Measurements from ENCODE around the gene ZMIZ1. TPM values are rescaled to one million over a fixed set of nuclear protein-coding genes. Genes with fewer than 3 reads are reported as not detected.
A peak's percentile ranks its signal among the peaks of the same experiment; 100 is the strongest.

Gene ZMIZ1, protein sequence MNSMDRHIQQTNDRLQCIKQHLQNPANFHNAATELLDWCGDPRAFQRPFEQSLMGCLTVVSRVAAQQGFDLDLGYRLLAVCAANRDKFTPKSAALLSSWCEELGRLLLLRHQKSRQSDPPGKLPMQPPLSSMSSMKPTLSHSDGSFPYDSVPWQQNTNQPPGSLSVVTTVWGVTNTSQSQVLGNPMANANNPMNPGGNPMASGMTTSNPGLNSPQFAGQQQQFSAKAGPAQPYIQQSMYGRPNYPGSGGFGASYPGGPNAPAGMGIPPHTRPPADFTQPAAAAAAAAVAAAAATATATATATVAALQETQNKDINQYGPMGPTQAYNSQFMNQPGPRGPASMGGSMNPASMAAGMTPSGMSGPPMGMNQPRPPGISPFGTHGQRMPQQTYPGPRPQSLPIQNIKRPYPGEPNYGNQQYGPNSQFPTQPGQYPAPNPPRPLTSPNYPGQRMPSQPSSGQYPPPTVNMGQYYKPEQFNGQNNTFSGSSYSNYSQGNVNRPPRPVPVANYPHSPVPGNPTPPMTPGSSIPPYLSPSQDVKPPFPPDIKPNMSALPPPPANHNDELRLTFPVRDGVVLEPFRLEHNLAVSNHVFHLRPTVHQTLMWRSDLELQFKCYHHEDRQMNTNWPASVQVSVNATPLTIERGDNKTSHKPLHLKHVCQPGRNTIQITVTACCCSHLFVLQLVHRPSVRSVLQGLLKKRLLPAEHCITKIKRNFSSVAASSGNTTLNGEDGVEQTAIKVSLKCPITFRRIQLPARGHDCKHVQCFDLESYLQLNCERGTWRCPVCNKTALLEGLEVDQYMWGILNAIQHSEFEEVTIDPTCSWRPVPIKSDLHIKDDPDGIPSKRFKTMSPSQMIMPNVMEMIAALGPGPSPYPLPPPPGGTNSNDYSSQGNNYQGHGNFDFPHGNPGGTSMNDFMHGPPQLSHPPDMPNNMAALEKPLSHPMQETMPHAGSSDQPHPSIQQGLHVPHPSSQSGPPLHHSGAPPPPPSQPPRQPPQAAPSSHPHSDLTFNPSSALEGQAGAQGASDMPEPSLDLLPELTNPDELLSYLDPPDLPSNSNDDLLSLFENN
- total RNA-seq (2014; rRNA removed; shearing (Covaris generic)), result 7.8 and 9.6 TPM in 2 replicates
- 46.5 and 63.5 TPM in 2 replicates for polyA plus RNA-seq (2015; cell fraction: cytosol; rRNA removed)
- polyA plus RNA-seq (2015; cell fraction: nucleus; rRNA removed), result 33.9 and 37.3 TPM in 2 replicates

DNA sequence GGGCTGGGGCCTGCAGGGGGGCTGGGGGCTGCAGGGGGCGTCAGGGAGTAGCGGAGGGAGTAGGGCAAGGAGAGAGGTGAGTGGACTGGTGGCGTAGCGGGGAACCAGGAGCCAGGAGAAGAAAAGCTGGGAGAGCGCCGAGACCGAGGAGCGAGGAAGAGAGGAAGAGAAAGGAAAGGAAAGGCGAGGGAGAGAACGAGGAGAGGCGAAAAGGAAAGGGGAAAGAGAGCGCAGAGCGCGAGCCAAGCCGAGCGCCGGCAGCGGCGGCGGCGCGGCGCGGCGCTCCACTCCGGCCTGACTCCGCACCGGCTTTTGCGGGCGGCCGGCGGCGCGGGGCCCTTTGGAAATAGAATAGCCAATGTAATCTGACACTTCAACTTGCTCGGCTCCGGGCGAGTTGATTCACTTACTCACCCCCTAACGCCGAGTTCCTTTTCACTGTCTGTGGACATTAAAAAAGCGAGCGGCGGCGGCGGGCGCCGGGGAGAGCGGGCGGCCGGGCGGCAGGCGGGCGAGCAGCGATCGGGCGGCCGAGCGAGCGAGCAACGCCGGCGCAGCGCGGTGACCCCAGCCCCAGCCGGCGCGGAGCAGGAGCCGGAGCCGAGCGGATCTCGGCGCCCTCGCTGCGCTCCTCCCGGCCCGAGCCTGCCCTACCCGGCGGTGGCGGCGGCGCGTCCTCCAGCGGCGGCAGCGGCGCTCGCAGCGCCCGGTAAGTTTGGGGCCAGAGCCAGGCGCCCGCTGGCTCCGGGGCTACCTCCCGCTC is at the start of gene ZMIZ1:
Gene ZMIZ1 (plus strand): TSS at position 405 of the 763 bp plus-strand sequence. CDS start 132,667 bp downstream, outside the sequence.
- in situ Hi-C loops (cut with HindIII; ENCODE audit: low pct_unique_long_range_greater_than_20kb, low sequenced_read_pairs), result no loop called here
- peak; percentile 87 for DNase-seq (ENCODE audit: low read depth, low spot score)

DNA sequence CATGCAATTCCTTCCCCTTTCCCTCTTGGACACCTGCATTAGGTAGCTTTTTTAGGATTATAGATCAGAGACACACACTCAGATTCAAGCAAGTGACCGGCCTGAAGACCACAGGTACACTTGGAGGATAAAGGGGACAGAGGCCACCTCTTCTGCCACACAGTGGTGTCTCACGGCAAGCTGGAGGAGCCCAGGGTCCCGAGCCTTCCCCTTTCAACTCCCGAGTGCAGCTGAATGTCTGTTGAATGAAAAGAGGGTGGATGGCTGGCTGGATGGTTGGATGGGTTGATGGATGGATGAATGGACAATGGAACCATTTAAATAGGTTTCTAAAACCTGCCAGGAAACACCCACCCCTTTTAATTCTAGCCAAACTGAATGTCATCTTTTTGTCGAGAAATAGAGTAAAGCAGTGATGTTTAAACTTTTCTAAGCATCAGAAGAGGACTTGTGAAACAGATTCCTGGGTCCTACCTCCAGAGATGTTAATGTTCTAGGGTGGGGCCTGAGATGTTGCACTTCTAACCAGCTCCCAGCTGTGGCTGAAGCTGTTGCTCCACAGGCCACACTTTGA is 49.2 kb upstream of the ZMIZ1 start:
- no peak for DNase-seq (ENCODE audit: low read depth, low spot score)
- in situ Hi-C loops (cut with HindIII; ENCODE audit: low pct_unique_long_range_greater_than_20kb, low sequenced_read_pairs), result no loop called here

DNA sequence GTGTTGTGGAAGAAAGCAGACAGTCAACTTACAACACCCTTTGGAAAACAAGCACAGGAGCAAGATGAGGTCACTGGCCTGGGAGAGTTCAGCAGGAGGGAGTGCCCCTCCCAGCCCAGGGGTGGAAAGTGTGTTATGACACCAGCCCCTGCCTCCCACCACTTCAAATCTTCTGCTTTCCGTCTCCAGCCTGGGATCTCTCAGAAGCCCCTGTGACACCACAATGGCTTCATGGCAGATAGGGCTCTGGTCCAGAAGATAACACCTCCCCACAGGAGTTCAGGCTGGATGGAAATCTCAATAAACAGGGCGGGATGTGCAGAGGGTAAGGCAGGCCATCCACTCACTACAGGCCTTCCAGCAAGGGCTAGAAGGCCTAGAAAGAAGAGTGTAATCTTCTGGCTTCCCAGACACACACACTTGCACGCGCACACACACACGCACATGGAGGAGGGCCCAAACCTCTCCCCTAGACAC is 48.7 kb upstream of the ZMIZ1 start:
- DNase-seq (ENCODE audit: low read depth, low spot score), result no peak
- in situ Hi-C loops (cut with HindIII; ENCODE audit: low pct_unique_long_range_greater_than_20kb, low sequenced_read_pairs), result no loop called here

DNA sequence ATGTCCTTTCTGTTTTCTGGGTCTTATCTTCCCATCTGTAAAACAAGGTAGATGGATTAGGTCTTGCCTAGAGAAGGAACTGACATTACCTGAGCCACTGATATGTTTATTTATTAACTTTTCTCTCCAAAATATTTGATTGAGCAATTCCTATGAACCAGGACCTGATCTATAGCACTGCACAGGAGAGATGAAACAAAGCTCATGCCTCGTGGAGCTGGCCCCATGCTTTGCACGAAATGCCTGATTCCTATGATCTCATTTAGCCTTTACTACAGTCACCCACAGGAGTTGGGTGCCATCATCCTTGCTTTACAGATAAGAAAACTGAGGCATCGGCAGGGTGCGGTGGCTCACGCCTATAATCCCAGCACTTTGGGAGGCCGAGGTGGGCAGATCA is 48.2 kb upstream of the ZMIZ1 start:
- in situ Hi-C loops (cut with HindIII; ENCODE audit: low pct_unique_long_range_greater_than_20kb, low sequenced_read_pairs), result no loop called here
- DNase-seq (ENCODE audit: low read depth, low spot score), result no peak

DNA sequence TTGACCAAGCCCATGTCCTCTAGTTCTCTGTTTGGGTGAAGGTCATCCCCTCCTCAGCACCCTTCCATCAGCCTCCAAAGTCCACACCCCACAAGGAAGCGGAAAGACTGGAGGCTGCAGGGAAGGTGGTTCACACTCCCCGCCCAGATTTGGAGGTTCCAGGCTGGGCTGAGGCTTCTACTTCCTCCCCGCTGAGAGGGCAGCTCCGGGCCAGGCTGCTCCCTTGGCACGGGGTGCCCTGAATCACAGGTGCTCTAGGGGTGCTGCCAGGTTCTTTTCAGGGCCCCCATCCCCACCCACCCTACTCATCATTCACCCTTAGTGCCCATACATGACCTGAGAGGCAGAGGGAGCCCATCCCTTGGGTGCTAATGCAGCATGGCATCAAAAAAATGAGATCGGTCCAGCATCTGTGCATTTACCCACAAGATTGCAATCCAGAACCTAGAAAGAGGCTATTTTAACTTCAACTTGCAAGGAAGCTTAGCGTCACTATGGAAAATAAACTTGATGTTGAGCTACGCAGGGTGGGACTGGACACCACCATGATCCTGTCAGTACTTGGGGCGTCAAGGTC is 47.3 kb upstream of the ZMIZ1 start:
- DNase-seq (ENCODE audit: low read depth, low spot score), result no peak
- in situ Hi-C loops (cut with HindIII; ENCODE audit: low pct_unique_long_range_greater_than_20kb, low sequenced_read_pairs), result no loop called here

DNA sequence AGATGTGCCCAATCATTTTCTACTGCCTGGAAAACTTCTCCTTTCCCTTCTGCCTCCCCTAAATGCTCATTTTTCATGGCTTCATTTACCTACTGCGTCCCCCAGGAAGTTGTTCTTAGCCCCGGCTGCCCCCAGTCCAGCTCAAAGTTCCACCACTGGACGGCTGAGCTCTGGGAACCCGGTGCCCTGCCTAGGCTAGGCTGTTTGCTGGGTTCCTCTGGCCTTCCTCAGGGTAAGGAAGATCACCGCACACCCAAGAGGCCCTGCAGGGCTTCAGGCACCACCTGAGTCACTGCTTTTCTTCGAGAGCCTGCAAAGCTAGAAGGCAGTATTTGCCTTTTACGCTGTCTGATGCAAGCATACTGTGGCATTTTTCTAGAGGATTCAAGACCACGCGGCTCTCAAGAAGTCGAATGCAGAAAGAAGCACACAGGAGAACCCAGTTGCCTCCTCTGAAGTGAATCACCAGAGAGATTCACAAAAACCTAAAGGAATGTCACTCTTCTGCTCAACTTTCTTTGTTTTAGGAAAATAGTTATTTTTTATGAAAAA is 46.7 kb upstream of the ZMIZ1 start:
- DNase-seq (ENCODE audit: low read depth, low spot score), result no peak
- in situ Hi-C loops (cut with HindIII; ENCODE audit: low pct_unique_long_range_greater_than_20kb, low sequenced_read_pairs), result no loop called here

DNA sequence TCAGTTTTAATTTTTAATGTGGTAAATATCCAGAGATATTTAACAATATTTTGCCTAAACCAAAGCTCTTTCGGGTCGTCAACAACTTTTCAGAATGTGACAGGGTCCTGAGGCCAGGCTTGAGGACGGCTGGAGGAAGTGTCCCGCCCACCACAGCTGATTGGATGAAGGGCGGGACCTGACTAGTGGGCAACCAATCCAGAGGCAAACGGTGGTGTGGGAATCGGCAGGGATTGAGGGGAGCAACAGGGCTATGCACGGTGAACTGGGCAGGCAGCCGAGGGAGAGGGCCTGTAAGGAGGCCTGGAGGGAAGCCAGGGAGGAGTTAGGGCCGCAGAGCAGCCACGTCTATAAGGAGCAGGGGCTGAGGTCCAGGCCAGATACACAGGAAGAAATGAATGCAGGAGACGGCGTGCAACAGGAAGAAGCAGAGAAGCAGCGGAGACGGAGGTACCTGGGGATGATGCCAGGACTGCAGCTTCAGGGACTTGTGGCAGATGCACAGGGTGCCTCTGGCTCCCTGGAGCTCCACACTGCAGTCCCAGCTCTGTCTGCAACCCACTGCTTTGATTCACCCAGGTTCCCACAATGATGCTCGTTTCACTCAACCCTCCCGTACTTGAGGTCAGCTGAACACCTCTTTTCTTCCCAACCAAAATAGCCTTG is 46.1 kb upstream of the ZMIZ1 start:
- in situ Hi-C loops (cut with HindIII; ENCODE audit: low pct_unique_long_range_greater_than_20kb, low sequenced_read_pairs), result no loop called here
- no peak for DNase-seq (ENCODE audit: low read depth, low spot score)

DNA sequence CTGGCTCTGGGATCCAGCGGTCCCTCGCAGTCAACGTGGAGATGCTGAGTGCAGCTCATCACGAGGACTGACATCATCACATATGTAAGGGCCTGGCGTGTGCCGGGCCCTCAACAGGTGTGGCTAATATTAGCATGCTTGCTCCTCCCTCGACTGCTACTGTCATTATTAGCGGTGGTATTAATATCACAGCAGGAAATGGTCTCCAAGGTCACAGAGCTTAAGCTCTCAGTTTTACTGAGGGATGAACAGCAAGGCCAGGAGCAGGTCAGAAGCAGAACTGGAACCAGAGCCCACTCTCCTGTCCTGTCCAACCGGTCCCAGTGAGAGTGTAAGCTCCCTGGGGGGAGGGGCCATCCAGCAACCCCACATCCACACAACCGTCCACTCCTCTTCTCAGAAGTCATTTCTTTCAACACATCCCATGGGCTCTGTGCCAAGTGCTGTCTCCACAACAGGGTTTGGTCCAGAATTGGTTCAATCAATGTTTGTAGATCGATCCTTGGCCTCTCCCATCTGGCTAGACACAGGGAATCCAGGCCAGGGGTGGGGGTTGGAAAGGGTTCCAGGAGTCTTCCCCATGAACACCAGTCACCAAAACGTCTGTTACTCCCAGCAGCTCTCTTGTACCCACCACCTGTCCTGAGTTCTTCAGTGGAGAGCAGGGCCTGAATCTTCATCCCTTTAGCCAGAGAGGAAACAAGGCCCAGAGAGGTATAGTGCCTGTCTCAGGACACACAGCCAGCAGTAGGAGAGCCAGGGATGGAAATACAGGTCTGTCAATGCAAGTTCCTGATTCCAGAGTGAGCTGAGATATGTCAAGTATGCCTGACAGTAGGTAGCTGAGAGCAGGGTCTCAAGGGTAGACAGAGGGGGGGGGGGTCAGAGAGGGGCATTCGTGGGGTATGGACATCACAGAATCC is 45.3 kb upstream of the ZMIZ1 start:
- no peak for DNase-seq (ENCODE audit: low read depth, low spot score)
- in situ Hi-C loops (cut with HindIII; ENCODE audit: low pct_unique_long_range_greater_than_20kb, low sequenced_read_pairs), result no loop called here

DNA sequence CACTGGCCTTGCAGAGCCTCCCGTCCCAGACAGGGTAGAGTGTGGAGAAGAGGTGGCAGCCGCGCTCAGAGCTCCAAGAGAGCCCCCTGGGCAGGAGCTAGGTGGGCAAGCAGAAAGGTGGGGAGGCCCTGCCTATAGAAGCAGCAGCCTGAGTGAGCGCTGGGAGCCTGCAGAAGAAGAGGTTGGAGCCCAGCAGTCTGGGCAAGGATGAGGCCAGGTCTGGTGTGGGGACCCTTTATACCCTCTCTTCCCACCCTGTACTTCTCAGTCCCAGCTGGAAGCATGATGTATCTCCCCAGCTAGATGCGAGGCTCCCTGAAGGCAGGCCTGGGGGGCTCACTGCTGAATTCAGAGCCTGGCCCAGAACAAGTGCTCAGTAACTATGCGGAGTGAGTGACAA is 44.5 kb upstream of the ZMIZ1 start:
- in situ Hi-C loops (cut with HindIII; ENCODE audit: low pct_unique_long_range_greater_than_20kb, low sequenced_read_pairs), result no loop called here
- DNase-seq (ENCODE audit: low read depth, low spot score), result no peak

DNA sequence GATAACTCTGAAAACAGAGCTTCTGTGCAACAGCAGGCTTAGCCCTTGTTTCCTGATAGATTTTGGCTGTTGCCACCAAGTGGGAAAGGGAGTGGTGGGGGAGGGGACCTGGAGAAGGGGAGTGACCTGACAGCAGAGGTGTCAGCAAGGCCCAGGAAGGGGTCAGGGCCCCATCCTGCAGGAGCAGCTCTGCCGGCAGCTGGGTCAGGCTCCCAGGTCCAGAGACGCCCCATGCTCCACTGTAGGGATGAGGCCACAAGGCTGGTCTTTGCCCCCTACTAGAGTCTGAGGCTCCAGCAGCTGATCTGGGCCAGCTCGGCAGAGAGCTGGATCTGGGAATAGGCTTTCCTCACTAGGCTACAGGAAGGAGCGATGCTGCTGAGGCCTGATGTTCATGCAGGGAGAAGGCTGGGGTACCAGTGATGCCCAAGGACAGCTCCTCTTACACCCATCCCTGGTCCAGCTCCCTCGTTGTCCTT is 44.0 kb upstream of the ZMIZ1 start:
- in situ Hi-C loops (cut with HindIII; ENCODE audit: low pct_unique_long_range_greater_than_20kb, low sequenced_read_pairs), result no loop called here

DNA sequence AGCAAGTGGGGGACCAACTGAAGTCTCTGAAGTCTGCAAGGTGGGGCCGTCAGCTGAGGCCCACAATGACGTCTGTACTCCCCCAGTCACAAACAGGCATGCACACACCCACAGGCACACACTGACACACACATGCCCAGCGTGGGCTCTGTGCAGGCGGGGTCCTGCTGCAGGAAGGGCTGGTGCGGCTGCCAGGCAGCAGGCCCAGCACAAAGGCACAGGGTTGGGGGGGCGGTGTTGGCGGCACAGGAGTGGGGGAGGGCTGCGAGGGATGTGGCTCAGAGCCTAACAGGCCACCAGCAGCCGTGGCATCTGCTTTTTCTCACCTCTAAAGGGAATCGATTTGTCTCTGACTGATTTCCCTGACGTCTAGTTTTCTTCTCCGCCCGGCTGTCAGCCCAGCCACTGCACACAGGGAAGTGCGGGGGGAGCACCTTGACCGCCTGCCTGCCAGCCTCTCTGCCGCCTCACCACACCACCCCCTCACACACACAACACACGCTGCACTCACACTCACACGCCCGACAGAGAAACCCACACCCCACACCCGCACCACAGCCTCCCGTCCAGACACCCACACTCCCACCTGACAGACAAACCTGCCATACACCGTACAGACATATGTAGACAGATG is 43.5 kb upstream of the ZMIZ1 start:
- in situ Hi-C loops (cut with HindIII; ENCODE audit: low pct_unique_long_range_greater_than_20kb, low sequenced_read_pairs), result no loop called here
- no peak for DNase-seq (ENCODE audit: low read depth, low spot score)

More for the DNA sequence above, 44.0 kb upstream of the ZMIZ1 start:
- no peak for DNase-seq (ENCODE audit: low read depth, low spot score)

DNA sequence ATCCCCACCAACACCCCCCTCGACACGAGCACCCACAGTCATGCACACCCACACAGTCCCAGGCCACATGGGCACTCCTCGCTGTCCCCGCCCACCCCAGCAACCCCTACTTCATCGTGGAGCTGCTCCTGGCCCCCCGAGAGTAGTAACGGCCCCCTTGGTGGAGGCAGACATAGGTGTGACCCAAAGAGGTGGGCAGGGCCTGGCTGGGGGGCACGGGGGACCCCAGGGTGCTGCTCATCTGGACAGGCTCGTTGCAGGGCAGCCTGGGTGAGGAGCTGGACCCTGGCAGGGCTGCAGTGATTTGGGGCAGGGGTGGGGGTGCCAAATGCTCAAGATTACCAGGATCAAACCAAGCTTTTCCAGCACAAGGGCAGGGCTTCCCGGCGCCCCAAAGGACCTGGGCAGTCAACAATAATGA is 42.4 kb upstream of the ZMIZ1 start:
- in situ Hi-C loops (cut with HindIII; ENCODE audit: low pct_unique_long_range_greater_than_20kb, low sequenced_read_pairs), result no loop called here
- DNase-seq (ENCODE audit: low read depth, low spot score), result no peak

DNA sequence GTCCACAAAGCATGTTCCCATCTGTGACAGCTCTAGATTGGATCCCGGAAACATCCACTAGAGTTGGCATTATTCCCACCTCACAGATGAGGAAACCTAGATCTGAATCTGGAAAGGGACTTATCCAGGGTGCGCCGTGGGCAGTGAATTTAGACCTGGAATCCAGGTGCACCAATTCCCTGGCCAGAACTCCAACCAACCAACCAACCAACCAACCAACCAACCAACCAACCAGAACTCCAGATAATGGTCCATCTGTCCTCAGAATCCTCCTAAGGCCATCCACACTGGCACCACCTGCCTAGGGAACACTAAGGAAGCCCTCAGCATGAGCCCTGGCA is 42.0 kb upstream of the ZMIZ1 start:
- no peak for DNase-seq (ENCODE audit: low read depth, low spot score)
- in situ Hi-C loops (cut with HindIII; ENCODE audit: low pct_unique_long_range_greater_than_20kb, low sequenced_read_pairs), result no loop called here

DNA sequence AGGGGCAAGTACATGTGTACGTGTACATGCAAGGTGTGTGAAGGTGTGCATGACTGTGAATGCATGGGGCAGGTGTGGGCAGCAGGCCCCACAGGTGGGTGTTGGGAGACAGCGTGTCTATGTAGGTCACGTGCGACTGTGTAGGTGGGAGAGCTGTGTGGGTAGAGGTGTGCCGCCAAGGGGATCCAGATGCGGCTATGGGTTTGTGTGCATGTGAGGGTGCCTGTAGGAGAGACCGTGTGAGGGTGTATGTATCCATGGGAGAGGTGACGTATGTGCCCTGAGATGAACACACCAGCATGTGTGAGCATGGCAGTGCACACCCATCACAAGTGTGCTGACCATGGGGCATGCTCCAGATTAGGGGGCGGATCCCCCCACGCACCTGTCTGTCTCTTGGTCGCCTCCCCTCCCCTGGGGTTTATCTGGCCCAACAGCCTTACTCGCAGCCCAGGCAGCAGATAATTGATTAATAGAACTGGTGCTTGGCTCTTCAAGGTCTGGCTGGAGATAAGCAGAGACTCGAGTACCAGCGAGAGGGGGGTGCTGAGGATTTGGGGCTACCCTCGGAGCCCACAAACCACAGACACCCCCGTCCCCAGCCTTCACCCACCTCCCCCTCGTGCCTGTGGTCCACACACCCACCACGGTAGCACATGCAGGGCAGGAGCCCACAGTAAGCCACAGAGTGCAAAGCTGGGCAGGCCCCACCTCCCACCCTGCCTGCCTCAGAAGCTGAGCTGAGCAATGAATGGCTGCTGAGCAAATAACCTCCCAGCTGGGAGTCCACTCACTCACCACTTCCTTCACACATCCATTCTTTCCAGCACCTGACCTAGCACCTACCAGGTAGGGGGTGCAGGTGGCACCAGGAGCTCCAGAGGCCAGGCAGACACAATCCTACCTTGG is 41.4 kb upstream of the ZMIZ1 start:
- no peak for DNase-seq (ENCODE audit: low read depth, low spot score)
- in situ Hi-C loops (cut with HindIII; ENCODE audit: low pct_unique_long_range_greater_than_20kb, low sequenced_read_pairs), result no loop called here
